GF-D8 (cell line): ENCODE data around the gene KICS2.
"Not testable (repeated sequence)": the region's sequence is repeated elsewhere in the genome, so short reads cannot be mapped to it uniquely, and the experiment has no call there.

Source experiments
- DNase-seq: peaks from one replicate; lab custom pipeline; 2025; lab: John Stamatoyannopoulos, UW

KICS2 gene

GRCh38 chr12:64216239-64216638, 5.9 kb downstream of the KICS2 start:
- no peak for DNase-seq

- DNase-seq = no peak
Observed at GRCh38 chr12:64212119-64212746, 9.9 kb downstream of the KICS2 start.

GRCh38 chr12:64207453-64207852, 14.6 kb downstream of the KICS2 start:
- no peak for DNase-seq

GRCh38 chr12:64205542-64205941, 16.6 kb downstream of the KICS2 start:
- no peak for DNase-seq

GRCh38 chr12:64203775-64204174, 18.3 kb downstream of the KICS2 start:
- DNase-seq = no peak

- no peak for DNase-seq
Observed at GRCh38 chr12:64203036-64203435, 19.1 kb downstream of the KICS2 start.

- not testable (repeated sequence) for DNase-seq
Observed at GRCh38 chr12:64195841-64196240, 26.3 kb downstream of the KICS2 start.

GRCh38 chr12:64194333-64195149, 27.6 kb downstream of the KICS2 start:
- no peak for DNase-seq

GRCh38 chr12:64193931-64194330, 28.2 kb downstream of the KICS2 start:
- no peak for DNase-seq

- no peak for DNase-seq
Observed at GRCh38 chr12:64192644-64193444, 29.3 kb downstream of the KICS2 start.

GRCh38 chr12:64190140-64190539, 32.0 kb downstream of the KICS2 start:
- no peak for DNase-seq

- no peak for DNase-seq
Observed at GRCh38 chr12:64189530-64189929, 32.6 kb downstream of the KICS2 start.

- no peak for DNase-seq
Observed at GRCh38 chr12:64187794-64188193, 34.3 kb downstream of the KICS2 start.

GRCh38 chr12:64187370-64187769, 34.7 kb downstream of the KICS2 start:
- DNase-seq = no peak

- DNase-seq = no peak
Observed at GRCh38 chr12:64186789-64187188, 35.3 kb downstream of the KICS2 start.

- DNase-seq = no peak
Observed at GRCh38 chr12:64184216-64184615, 37.9 kb downstream of the KICS2 start.

- no peak for DNase-seq
Observed at GRCh38 chr12:64181430-64182291, 40.4 kb downstream of the KICS2 start.

- no peak for DNase-seq
Observed at GRCh38 chr12:64180951-64181350, 41.1 kb downstream of the KICS2 start.

GRCh38 chr12:64178122-64178521, 44.0 kb downstream of the KICS2 start:
- no peak for DNase-seq

- DNase-seq = no peak
Observed at GRCh38 chr12:64177001-64177400, 45.1 kb downstream of the KICS2 start.

GRCh38 chr12:64175254-64175945, 46.7 kb downstream of the KICS2 start:
- no peak for DNase-seq
